Cardiac muscle cell (in vitro differentiated cells and primary cell): Measurements from ENCODE around the gene RBKS. TPM values are rescaled to one million over a fixed set of nuclear protein-coding genes. Genes with fewer than 3 reads are reported as not detected.

ENCODE experiments used
- DNase-seq, 2 donors: peaks; one replicate each; pipeline versions ENCODE4 v3.0.0 to v3.0.0-alpha.2; 2010 to 2017; ENCODE audit warnings: low read depth in 1 of 2, low spot score in 1 of 2
- H3K27ac ChIP-seq: fragments of 200-600 bp; sonication (generic); 2 replicates; pipeline ENCODE4 v1.5.1; 2016
- H3K27me3 ChIP-seq: fragments of 200-600 bp; sonication (generic); 2 replicates; pipeline ENCODE4 v1.6.0; 2016; ENCODE audit warnings: control low read depth
- H3K36me3 ChIP-seq: fragments of 200-600 bp; sonication (generic); 2 replicates; pipeline ENCODE4 v1.5.1; 2016; ENCODE audit warnings: control low read depth
- H3K4me1 ChIP-seq: fragments of 200-600 bp; sonication (generic); 2 replicates; pipeline ENCODE4 v1.8.1; 2017; ENCODE audit warnings: low read depth, mild to moderate bottlenecking, mixed run types
- H3K4me3 ChIP-seq: fragments of 200-600 bp; sonication (generic); 2 replicates; pipeline ENCODE4 v1.5.1; 2016; ENCODE audit warnings: mild to moderate bottlenecking
- H3K9me3 ChIP-seq: fragments of 200-600 bp; sonication (generic); 2 replicates; pipeline ENCODE4 v1.5.1; 2017; ENCODE audit warnings: low read depth, mild to moderate bottlenecking, control low read depth
- polyA plus RNA-seq: library from polyadenylated mRNA; unstranded; fragments of >200 nt; fragmentation: Nextera tagmentation; extraction: Ambion mirVana; gene quantifications from 2 replicates; pipeline ENCODE4 v1.2.1, GENCODE V29; 2016
- total RNA-seq: library from RNA; depleted of rRNA; stranded (reverse); fragments of >200 nt; gene quantifications from 2 replicates; pipeline ENCODE4 v1.2.3, GENCODE V29; 2016
- TF ChIP-seq, protein P1 (sequence below): IDR thresholded peaks from 2 replicates; pipeline ENCODE4 v1.5.1; 2012; ENCODE audit warnings: low read depth, mild to moderate bottlenecking, low read length

RBKS gene
- total and polyA plus RNA-seq, 2 experiments from 2014 or later: 4.1 to 6.9 TPM

DNA sequence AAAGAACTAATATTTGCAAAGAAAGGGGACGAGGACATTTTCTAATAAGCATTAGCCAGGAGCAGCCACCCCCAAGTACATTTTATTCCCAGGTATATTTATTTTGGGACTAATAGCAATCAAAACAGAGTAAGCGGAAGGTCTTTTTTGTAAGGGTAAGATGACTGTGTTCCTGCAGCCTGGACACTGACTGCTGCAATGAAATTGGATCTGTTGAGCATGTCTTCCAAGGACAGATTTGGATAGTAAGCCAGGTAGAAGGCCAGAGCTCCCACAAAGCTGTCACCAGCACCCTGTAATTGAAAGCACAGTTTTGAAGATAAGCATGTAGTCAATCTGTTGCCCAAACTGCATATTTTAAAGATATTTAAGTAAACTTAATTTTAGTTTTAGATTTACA is 108.7 kb downstream of the RBKS start:
- TF ChIP-seq, protein P1, sequence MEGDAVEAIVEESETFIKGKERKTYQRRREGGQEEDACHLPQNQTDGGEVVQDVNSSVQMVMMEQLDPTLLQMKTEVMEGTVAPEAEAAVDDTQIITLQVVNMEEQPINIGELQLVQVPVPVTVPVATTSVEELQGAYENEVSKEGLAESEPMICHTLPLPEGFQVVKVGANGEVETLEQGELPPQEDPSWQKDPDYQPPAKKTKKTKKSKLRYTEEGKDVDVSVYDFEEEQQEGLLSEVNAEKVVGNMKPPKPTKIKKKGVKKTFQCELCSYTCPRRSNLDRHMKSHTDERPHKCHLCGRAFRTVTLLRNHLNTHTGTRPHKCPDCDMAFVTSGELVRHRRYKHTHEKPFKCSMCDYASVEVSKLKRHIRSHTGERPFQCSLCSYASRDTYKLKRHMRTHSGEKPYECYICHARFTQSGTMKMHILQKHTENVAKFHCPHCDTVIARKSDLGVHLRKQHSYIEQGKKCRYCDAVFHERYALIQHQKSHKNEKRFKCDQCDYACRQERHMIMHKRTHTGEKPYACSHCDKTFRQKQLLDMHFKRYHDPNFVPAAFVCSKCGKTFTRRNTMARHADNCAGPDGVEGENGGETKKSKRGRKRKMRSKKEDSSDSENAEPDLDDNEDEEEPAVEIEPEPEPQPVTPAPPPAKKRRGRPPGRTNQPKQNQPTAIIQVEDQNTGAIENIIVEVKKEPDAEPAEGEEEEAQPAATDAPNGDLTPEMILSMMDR: no peak
- DNase-seq: no peak
- Histone ChIP-seq H3K4me3 (no peak overlapping the region), H3K4me1 (no peaks in the 10 kb centered on the region), H3K36me3 (no peaks in the 10 kb centered on the region), H3K9me3 (no peaks in the 10 kb centered on the region), H3K27ac (no peak overlapping the region), H3K27me3 (no peaks in the 10 kb centered on the region)

DNA sequence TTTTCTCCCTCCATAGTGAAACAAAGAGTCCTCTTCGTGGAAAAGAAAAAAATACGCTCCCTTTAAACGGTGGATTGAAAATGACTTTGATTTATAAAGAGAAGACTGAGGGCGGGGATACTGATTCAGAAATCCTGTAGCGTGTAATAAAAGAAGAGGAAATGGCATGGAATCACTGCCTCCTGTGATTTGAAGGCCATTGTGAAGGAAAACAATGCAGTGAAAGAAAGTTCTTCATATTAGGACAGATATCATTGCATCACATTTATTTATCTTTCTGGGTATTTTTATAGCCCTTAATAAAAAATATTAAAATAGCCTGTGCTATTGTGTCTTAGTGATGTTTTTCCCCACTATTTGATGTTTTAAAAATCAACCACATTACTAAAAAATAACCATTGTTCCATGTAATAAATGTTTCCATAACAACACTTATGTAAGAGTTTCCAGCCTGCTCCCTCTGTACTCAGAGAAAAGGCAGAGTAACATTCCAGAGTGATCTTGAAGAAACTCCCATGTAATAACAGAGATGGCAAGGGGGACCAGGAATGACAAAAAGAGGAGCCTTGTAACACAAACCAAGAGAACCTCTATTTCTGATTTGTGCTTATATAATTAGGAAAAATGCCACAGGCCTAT is 110.7 kb downstream of the RBKS start:
- TF ChIP-seq, protein P1: no peak
- no peaks in the 10 kb centered on the region for H3K4me1 ChIP-seq
- no peak for DNase-seq
- H3K9me3 ChIP-seq: no peaks in the 10 kb centered on the region
- no peaks in the 10 kb centered on the region for H3K27me3 ChIP-seq
- H3K4me3 ChIP-seq: no peak overlapping the region
- peaks cover under 1% of the 10 kb centered on the region for H3K36me3 ChIP-seq
- H3K27ac ChIP-seq: peak overlapping the region; percentile 13

DNA sequence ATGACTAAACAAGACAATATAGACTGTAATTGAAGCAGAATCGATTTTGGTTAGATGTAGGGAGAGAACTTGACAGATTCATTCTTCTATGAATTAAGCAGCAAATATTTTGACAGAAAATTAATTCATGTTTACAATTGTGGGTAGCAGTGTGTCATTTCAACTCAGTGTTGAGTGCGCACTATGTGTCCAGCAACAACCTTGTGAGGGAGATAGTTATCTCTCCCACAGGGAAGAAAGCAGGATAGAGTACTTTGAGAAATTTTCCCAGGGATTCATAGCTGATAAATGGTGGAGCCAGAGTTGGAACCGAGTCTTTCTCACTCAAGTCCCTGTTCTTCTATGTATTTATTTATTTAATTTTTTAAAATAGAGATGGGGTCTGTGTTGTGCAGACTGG is 113.5 kb downstream of the RBKS start:
- H3K4me3 ChIP-seq: no peak overlapping the region
- H3K27me3 ChIP-seq: no peaks in the 10 kb centered on the region
- peaks cover 3% of the 10 kb centered on the region for H3K36me3 ChIP-seq
- H3K4me1 ChIP-seq: peaks cover 10% of the 10 kb centered on the region
- TF ChIP-seq, protein P1: no peak
- no peak for DNase-seq
- no peaks in the 10 kb centered on the region for H3K9me3 ChIP-seq
- H3K27ac ChIP-seq: no peak overlapping the region

DNA sequence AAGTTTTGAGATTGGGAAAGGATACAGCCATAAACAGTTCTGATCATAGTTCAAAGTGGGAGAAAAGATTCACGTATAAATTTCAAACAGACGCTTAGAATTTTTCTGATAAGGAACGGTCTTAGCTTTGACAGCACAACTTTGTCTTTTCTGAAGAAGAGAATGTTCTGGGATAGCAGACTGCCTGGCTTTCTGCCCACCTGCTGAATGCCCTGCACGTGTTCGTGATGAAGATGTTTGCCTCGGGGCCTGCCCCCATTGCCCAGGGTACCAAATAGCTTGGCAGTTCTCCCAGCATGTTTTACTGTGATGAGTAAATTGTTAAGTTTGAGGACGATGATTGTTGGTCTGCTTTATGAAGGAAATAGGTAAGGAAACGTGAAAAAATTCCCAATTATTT is 114.1 kb downstream of the RBKS start:
- peak in 1 of 2 donors; percentile 62 for DNase-seq
- no peaks in the 10 kb centered on the region for H3K9me3 ChIP-seq
- H3K4me3 ChIP-seq: no peak overlapping the region
- TF ChIP-seq, protein P1: no peak
- H3K4me1 ChIP-seq: peaks cover 12% of the 10 kb centered on the region
- peaks cover 3% of the 10 kb centered on the region for H3K36me3 ChIP-seq
- no peak overlapping the region for H3K27ac ChIP-seq
- H3K27me3 ChIP-seq: no peaks in the 10 kb centered on the region

DNA sequence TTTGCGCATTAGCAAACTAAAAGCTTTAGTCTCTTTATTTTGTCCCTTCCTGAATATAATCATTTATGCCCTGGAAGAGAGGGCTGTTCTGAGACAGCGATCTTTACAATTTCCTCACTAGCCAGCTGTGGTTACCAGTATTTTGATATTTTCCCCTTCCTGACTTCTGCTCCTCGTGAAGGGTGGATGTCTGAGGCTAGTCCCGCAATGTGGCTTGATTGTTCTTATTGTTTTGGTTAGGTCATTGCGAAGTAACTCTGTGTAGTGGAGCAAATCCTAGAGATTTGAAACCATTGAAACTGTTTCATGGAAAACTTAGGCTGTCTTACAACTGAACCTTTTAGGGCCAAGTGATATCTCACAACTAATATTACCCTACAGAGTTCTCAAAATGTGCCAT is 116.2 kb downstream of the RBKS start:
- no peak for DNase-seq
- H3K36me3 ChIP-seq: peaks cover 3% of the 10 kb centered on the region
- no peak overlapping the region for H3K4me3 ChIP-seq
- H3K9me3 ChIP-seq: no peaks in the 10 kb centered on the region
- H3K27me3 ChIP-seq: peaks cover 11% of the 10 kb centered on the region
- TF ChIP-seq, protein P1: no peak
- no peak overlapping the region for H3K27ac ChIP-seq
- peaks cover 14% of the 10 kb centered on the region for H3K4me1 ChIP-seq
